H1 (cell line): Measurements from ENCODE around the gene NQO2. TPM values are rescaled to one million over a fixed set of nuclear protein-coding genes. Genes with fewer than 3 reads are reported as not detected.

Experiments
- KDM5A ChIP-seq: fragments of 200-600 bp; IDR thresholded peaks from 2 replicates; pipeline ENCODE4 v1.7.1; 2012; ENCODE audit warnings: mild to moderate bottlenecking, low read length, inconsistent platforms, mixed read lengths
- polyA plus RNA-seq, 7 experiments: library from polyadenylated mRNA; depleted of rRNA in 3 of 7; stranded (reverse) in 5 of 7; unstranded in 2 of 7; fragments of >200 nt in 5 of 7; fragments of 200-250 nt in 2 of 7; gene quantifications; 1 replicate in 5 of 7; 2 replicates in 1 of 7; 4 replicates in 1 of 7; pipeline versions ENCODE4 v1.2.1 to v1.2.3, GENCODE V29; 2011 to 2013; ENCODE audit warnings: missing spikeins in 2 of 7, mixed read lengths in 2 of 7
- total RNA-seq: library from RNA; stranded (reverse); fragmentation: NEBNext Ultra II Directional; extraction: Animal tissue kit (Norgen Biotek cat#: 25700); gene quantifications from 2 replicates; pipeline ENCODE4 v1.2.1, GENCODE V29; 2021
- TF ChIP-seq, protein P1 (sequence below): fragments of 300-600 bp; sonication (generic); IDR thresholded peaks from 2 replicates; pipeline ENCODE4 v1.7.1; 2012; ENCODE audit warnings: low read length, moderate library complexity, mild to moderate bottlenecking, inconsistent platforms; ENCODE audit not compliant: insufficient replicate concordance

The NQO2 gene
- total and polyA plus RNA-seq, 2 of the 8 experiments (the other 6 are each of a cell fraction or from before 2014, with no cell fraction given): 135 to 168 TPM

DNA sequence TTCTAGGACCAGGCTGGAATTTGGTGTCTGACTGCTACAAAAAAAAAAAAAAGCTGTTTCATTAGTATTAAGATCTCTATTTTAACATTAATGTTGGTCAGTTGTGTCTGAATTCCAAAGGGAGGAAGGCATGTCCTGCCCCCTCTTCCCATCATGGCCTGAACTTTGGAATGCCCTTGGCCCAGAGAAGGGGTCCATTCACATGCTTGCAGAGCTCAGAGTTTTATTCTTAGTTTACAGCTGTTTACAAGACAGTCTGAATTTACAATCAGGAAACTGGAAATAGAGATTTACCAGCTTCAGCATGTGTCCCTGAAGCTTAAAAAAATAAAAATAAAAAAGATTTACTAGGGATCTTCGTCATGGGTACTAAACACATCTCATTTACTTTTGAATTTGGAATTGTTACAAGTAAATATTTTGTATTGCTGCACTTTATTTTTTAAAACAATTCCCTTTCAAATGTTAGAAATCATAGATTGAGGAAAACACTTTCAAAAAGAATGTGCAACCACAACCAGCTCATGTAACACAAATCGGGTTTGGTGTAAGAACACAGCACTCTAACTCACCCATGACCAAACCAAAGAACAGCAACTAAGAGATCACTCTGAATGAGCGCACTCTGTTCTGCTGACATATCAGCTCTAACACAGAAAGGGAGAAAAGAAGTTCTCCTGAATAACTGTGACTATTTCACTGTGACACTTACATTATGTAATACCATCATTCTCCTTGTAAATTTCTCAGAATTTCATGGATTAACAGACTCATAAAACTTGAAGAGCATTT lies 21.7 kb upstream of the NQO2 start (continued):
- TF ChIP-seq, protein P1, sequence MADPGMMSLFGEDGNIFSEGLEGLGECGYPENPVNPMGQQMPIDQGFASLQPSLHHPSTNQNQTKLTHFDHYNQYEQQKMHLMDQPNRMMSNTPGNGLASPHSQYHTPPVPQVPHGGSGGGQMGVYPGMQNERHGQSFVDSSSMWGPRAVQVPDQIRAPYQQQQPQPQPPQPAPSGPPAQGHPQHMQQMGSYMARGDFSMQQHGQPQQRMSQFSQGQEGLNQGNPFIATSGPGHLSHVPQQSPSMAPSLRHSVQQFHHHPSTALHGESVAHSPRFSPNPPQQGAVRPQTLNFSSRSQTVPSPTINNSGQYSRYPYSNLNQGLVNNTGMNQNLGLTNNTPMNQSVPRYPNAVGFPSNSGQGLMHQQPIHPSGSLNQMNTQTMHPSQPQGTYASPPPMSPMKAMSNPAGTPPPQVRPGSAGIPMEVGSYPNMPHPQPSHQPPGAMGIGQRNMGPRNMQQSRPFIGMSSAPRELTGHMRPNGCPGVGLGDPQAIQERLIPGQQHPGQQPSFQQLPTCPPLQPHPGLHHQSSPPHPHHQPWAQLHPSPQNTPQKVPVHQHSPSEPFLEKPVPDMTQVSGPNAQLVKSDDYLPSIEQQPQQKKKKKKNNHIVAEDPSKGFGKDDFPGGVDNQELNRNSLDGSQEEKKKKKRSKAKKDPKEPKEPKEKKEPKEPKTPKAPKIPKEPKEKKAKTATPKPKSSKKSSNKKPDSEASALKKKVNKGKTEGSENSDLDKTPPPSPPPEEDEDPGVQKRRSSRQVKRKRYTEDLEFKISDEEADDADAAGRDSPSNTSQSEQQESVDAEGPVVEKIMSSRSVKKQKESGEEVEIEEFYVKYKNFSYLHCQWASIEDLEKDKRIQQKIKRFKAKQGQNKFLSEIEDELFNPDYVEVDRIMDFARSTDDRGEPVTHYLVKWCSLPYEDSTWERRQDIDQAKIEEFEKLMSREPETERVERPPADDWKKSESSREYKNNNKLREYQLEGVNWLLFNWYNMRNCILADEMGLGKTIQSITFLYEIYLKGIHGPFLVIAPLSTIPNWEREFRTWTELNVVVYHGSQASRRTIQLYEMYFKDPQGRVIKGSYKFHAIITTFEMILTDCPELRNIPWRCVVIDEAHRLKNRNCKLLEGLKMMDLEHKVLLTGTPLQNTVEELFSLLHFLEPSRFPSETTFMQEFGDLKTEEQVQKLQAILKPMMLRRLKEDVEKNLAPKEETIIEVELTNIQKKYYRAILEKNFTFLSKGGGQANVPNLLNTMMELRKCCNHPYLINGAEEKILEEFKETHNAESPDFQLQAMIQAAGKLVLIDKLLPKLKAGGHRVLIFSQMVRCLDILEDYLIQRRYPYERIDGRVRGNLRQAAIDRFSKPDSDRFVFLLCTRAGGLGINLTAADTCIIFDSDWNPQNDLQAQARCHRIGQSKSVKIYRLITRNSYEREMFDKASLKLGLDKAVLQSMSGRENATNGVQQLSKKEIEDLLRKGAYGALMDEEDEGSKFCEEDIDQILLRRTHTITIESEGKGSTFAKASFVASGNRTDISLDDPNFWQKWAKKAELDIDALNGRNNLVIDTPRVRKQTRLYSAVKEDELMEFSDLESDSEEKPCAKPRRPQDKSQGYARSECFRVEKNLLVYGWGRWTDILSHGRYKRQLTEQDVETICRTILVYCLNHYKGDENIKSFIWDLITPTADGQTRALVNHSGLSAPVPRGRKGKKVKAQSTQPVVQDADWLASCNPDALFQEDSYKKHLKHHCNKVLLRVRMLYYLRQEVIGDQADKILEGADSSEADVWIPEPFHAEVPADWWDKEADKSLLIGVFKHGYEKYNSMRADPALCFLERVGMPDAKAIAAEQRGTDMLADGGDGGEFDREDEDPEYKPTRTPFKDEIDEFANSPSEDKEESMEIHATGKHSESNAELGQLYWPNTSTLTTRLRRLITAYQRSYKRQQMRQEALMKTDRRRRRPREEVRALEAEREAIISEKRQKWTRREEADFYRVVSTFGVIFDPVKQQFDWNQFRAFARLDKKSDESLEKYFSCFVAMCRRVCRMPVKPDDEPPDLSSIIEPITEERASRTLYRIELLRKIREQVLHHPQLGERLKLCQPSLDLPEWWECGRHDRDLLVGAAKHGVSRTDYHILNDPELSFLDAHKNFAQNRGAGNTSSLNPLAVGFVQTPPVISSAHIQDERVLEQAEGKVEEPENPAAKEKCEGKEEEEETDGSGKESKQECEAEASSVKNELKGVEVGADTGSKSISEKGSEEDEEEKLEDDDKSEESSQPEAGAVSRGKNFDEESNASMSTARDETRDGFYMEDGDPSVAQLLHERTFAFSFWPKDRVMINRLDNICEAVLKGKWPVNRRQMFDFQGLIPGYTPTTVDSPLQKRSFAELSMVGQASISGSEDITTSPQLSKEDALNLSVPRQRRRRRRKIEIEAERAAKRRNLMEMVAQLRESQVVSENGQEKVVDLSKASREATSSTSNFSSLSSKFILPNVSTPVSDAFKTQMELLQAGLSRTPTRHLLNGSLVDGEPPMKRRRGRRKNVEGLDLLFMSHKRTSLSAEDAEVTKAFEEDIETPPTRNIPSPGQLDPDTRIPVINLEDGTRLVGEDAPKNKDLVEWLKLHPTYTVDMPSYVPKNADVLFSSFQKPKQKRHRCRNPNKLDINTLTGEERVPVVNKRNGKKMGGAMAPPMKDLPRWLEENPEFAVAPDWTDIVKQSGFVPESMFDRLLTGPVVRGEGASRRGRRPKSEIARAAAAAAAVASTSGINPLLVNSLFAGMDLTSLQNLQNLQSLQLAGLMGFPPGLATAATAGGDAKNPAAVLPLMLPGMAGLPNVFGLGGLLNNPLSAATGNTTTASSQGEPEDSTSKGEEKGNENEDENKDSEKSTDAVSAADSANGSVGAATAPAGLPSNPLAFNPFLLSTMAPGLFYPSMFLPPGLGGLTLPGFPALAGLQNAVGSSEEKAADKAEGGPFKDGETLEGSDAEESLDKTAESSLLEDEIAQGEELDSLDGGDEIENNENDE: no peak
- TF ChIP-seq KDM5A: no peak
